Right lung (tissue), 5 donors: ENCODE results near the gene ANKRD16. TPM values are rescaled to one million over a fixed set of nuclear protein-coding genes. Genes with fewer than 3 reads are reported as not detected.
A peak's percentile ranks its signal among the peaks of the same experiment; 100 is the strongest.
"Not testable (repeated sequence)": the region's sequence is repeated elsewhere in the genome, so short reads cannot be mapped to it uniquely, and the experiment has no call there.

ENCODE experiments used
- DNase-seq, 2 donors: peaks; one replicate each; pipeline ENCODE4 v3.0.0-alpha.2; 2013
- polyA plus RNA-seq, 5 donors: library from polyadenylated mRNA; unstranded; fragments of 120-200 nt; gene quantifications; one replicate each; pipeline versions ENCODE4 v1.2.1 to v1.2.3, GENCODE V29; 2013; ENCODE audit warnings: inconsistent platforms in 1 of 5, low replicate concordance in 1 of 5; ENCODE audit not compliant: insufficient read length in 5 of 5, insufficient read depth in 1 of 5

Gene ANKRD16
- polyA plus RNA-seq, 5 donors = 10.0 to 14.2 (median 11.0) TPM

- no peak for DNase-seq
These were observed 49.1 kb downstream of the ANKRD16 start for GRCh38 chr10:5840314-5841307.

GRCh38 chr10:5836181-5836580, 53.5 kb downstream of the ANKRD16 start:
- DNase-seq = not testable (repeated sequence)

- DNase-seq = no peak
These were observed 54.1 kb downstream of the ANKRD16 start for GRCh38 chr10:5835446-5836095.

- DNase-seq = no peak
These were observed 55.9 kb downstream of the ANKRD16 start for GRCh38 chr10:5833814-5834213.

GRCh38 chr10:5832946-5833345, 56.7 kb downstream of the ANKRD16 start:
- no peak for DNase-seq

GRCh38 chr10:5831446-5831782, 58.3 kb downstream of the ANKRD16 start:
- no peak for DNase-seq

- DNase-seq = no peak
These were observed 58.9 kb downstream of the ANKRD16 start for GRCh38 chr10:5830629-5831445.

- DNase-seq = no peak
These were observed 60.4 kb downstream of the ANKRD16 start for GRCh38 chr10:5829267-5829666.

GRCh38 chr10:5828725-5829124, 61.0 kb downstream of the ANKRD16 start:
- no peak for DNase-seq

GRCh38 chr10:5827841-5828240, 61.9 kb downstream of the ANKRD16 start:
- no peak for DNase-seq

- DNase-seq = not testable (repeated sequence)
These were observed 63.2 kb downstream of the ANKRD16 start for GRCh38 chr10:5826511-5826910.

- no peak for DNase-seq
These were observed 70.8 kb downstream of the ANKRD16 start for GRCh38 chr10:5818894-5819293.

- no peak for DNase-seq
These were observed 71.7 kb downstream of the ANKRD16 start for GRCh38 chr10:5818048-5818331.

- no peak for DNase-seq
These were observed 72.2 kb downstream of the ANKRD16 start for GRCh38 chr10:5817322-5818047.

GRCh38 chr10:5816170-5816569, 73.5 kb downstream of the ANKRD16 start:
- DNase-seq = no peak

GRCh38 chr10:5814110-5815107, 75.3 kb downstream of the ANKRD16 start:
- no peak for DNase-seq

- peak; percentile 97 for DNase-seq
These were observed 76.2 kb downstream of the ANKRD16 start, which contains the start of gene GDI2 for GRCh38 chr10:5813341-5814109. TSS of gene GDI2 (minus strand) at chr10:5813434. CDS start at chr10:5813258, 176 bp downstream.

- no peak for DNase-seq
These were observed 76.7 kb downstream of the ANKRD16 start for GRCh38 chr10:5813091-5813340.

GRCh38 chr10:5812283-5813090, 77.2 kb downstream of the ANKRD16 start:
- DNase-seq = peak; percentile 35 to 36
